OCI-LY7 (cell line): Measurements from ENCODE around the gene ZGPAT. TPM values are rescaled to one million over a fixed set of nuclear protein-coding genes. Genes with fewer than 3 reads are reported as not detected.
A peak's percentile ranks its signal among the peaks of the same experiment; 100 is the strongest.

Experiments used
- BruUV-seq: library from RNA; stranded (reverse); fragments of 400-500 nt; replicated peaks from 2 replicates; lab custom pipeline; 2021; lab: Mats Ljungman, UMichigan
- CTCF ChIA-PET: fragments of 300-600 bp; sonication (Branson Sonifier 250); formaldehyde crosslinking; loops from one replicate; lab custom pipeline; 2022; ENCODE audit warnings: antibody characterized with exemption; ENCODE audit not compliant: unreplicated experiment; lab: Charles Lee
- POLR2A ChIA-PET: fragments of 300-600 bp; sonication (Branson Sonifier 250); formaldehyde crosslinking; loops from one replicate; lab custom pipeline; 2022; ENCODE audit warnings: antibody characterized with exemption; lab: Charles Lee
- DNase-seq: peaks from one replicate; pipeline ENCODE4 v3.0.0-alpha.2; 2015; ENCODE audit warnings: low spot score
- H2AFZ ChIP-seq: fragments of 200-600 bp; sonication (generic), shearing (Covaris generic); 2 replicates; pipeline ENCODE4 v1.6.1; 2014; ENCODE audit warnings: mild to moderate bottlenecking, antibody characterized with exemption, low read length, moderate library complexity
- H3K27ac ChIP-seq: fragments of 200-600 bp; sonication (generic); 2 replicates; pipeline ENCODE4 v1.5.1; 2014; ENCODE audit warnings: mixed run types, low read depth, mild to moderate bottlenecking, moderate library complexity, low read length, inconsistent platforms; ENCODE audit not compliant: poor library complexity, severe bottlenecking
- H3K36me3 ChIP-seq: fragments of 200-600 bp; sonication (generic); 2 replicates; pipeline ENCODE4 v1.6.1; 2014; ENCODE audit warnings: mild to moderate bottlenecking, antibody characterized with exemption, low read length, moderate library complexity, mixed read lengths; ENCODE audit not compliant: insufficient read depth
- H3K4me1 ChIP-seq: fragments of 200-600 bp; sonication (generic); 2 replicates; pipeline ENCODE4 v1.5.1; 2014; ENCODE audit warnings: mild to moderate bottlenecking, low read length; ENCODE audit not compliant: insufficient read depth, poor library complexity, severe bottlenecking
- H3K4me2 ChIP-seq: fragments of 200-600 bp; sonication (generic); 2 replicates; pipeline ENCODE4 v1.6.1; 2014; ENCODE audit warnings: mild to moderate bottlenecking, low read length
- H3K4me3 ChIP-seq: fragments of 200-600 bp; sonication (generic); 2 replicates; pipeline ENCODE4 v1.5.1; 2014; ENCODE audit warnings: mild to moderate bottlenecking, low read depth, low read length; ENCODE audit not compliant: poor library complexity, severe bottlenecking
- H3K79me2 ChIP-seq: fragments of 200-600 bp; sonication (generic); 2 replicates; pipeline ENCODE4 v1.6.1; 2016; ENCODE audit warnings: low read depth, mild to moderate bottlenecking, low read length, moderate library complexity, mixed read lengths; ENCODE audit not compliant: insufficient read depth
- H3K9me2 ChIP-seq: fragments of 200-600 bp; sonication (generic); 2 replicates; pipeline ENCODE4 v1.6.1; 2016; ENCODE audit warnings: mild to moderate bottlenecking, low read length, mixed read lengths; ENCODE audit not compliant: insufficient read depth
- H3K9me3 ChIP-seq: fragments of 200-600 bp; sonication (generic); 2 replicates; pipeline ENCODE4 v1.6.1; 2014; ENCODE audit warnings: mild to moderate bottlenecking, mixed run types, low read length, mixed read lengths
- H4K20me1 ChIP-seq: fragments of 200-600 bp; sonication (generic); 2 replicates; pipeline ENCODE4 v1.6.1; 2014; ENCODE audit warnings: mild to moderate bottlenecking, antibody characterized with exemption, low read length, moderate library complexity, mixed read lengths; ENCODE audit not compliant: insufficient read depth
- CTCF ChIP-seq: fragments of 200-600 bp; sonication (generic); conservative IDR thresholded peaks from 2 replicates; pipeline ENCODE4 v1.5.1; 2014; ENCODE audit warnings: mild to moderate bottlenecking, antibody characterized with exemption, low read length, moderate library complexity, mixed read lengths
- EZH2phosphoT487 ChIP-seq: fragments of 200-600 bp; sonication (generic); IDR thresholded peaks from 2 replicates; pipeline ENCODE4 v1.6.1; 2018; ENCODE audit warnings: low read depth, borderline replicate concordance, mild to moderate bottlenecking, mixed run types, antibody characterized with exemption, low read length, moderate library complexity, mixed read lengths
- intact Hi-C: fragments of 100-400 bp; cut with micrococcal nuclease; formaldehyde crosslinking; loops from one replicate; pipeline ENCODE4 v1.10.0; 2022; ENCODE audit not compliant: unreplicated experiment
- total RNA-seq, 2 experiments: library from RNA; depleted of rRNA in 1 of 2; stranded (reverse); fragments of >200 nt in 1 of 2; shearing (Covaris generic) in 1 of 2; gene quantifications; 2 replicates each; pipeline ENCODE4 v1.2.3, GENCODE V29; 2014 to 2022

Gene ZGPAT
- total RNA-seq, 2 experiments from 2014 or later = 43.9 to 55.4 TPM

- TF ChIP-seq CTCF (no peak), EZH2phosphoT487 (no peak)
- no peaks in the 10 kb centered on the region for H3K9me2 ChIP-seq
- no peak overlapping the region for H3K4me2 ChIP-seq
- ChIA-PET CTCF (no interaction called here), POLR2A (no interaction called here)
- BruUV-seq = no TSS peak
- H4K20me1 ChIP-seq = no peaks in the 10 kb centered on the region
- H3K9me3 ChIP-seq = no peaks in the 10 kb centered on the region
- intact Hi-C loops = no loop called here
- no peak overlapping the region for H2AFZ ChIP-seq
- H3K4me3 ChIP-seq = no peak overlapping the region
- H3K36me3 ChIP-seq = peaks cover 63% of the 10 kb centered on the region
- H3K27ac ChIP-seq = peak overlapping the region; percentile 97
- H3K79me2 ChIP-seq = peaks cover 17% of the 10 kb centered on the region
- DNase-seq = no peak
- H3K4me1 ChIP-seq = peaks cover 77% of the 10 kb centered on the region
These were observed 25.8 kb downstream of the ZGPAT start for GRCh38 chr20:63733579-63734081.

DNA sequence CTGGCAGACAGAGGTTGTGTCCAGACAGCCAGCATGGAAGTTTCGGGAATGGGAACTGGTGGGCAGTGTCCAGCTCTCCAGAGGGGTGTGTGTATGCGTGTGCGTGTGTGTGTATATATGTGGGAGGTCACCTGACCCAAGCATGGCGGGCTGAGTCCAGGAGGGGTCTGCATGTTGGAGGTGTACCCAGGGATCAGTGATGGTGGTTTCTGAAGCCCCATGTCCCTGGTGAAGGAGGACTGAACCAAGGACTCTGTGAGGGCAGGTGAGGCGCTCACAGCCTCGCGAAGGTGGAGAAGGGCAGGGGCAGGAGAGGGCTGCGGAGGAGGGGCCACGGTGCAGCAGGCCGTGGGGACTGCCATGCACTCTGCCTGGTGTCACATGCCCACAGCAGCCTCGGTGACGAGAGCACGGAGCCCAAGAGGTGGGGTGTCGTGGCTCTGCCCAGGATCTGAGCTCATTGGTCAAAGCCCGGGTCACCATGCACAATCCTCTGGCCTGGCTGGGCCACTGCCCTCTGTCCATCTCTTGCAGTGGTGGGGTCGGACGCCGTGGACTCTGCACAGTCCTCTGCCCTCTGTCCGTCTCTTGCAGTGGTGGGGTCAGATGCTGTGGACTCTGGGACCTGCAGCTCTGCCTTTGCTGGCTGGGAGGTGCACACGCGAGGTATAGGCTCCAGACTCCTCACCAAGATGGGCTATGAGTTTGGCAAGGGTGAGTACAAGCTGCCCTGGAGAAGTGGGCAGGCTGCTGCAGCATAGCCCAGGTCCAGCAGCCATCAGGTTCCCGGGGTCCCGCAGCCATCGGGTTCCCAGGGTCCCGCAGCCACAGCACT is 26.5 kb downstream of the ZGPAT start:
- ChIA-PET CTCF (no interaction called here), POLR2A (no interaction called here)
- peaks cover 14% of the 10 kb centered on the region for H3K79me2 ChIP-seq
- no peak for TF ChIP-seq CTCF
- no peak for TF ChIP-seq EZH2phosphoT487
- H3K4me3 ChIP-seq = no peak overlapping the region
- no peak overlapping the region for H3K4me2 ChIP-seq
- H3K4me1 ChIP-seq = peaks cover 77% of the 10 kb centered on the region
- H3K36me3 ChIP-seq = peaks cover 61% of the 10 kb centered on the region
- no peak for DNase-seq
- no peaks in the 10 kb centered on the region for H3K9me2 ChIP-seq
- no peaks in the 10 kb centered on the region for H3K9me3 ChIP-seq
- no peak overlapping the region for H2AFZ ChIP-seq
- TSS peak; percentile 28 for BruUV-seq
- H3K27ac ChIP-seq = no peak overlapping the region
- intact Hi-C loops = no loop called here
- H4K20me1 ChIP-seq = no peaks in the 10 kb centered on the region
